GM19372 (cell line): ENCODE data around the gene PPP2R5C.

Experiments
- ATAC-seq: cut with Tn5 transposase; IDR thresholded peaks from one replicate; pipeline ENCODE4 v1.9.1; 2021; ENCODE audit warnings: mild to moderate bottlenecking, low read depth, moderate library complexity; ENCODE audit not compliant: unreplicated experiment

Gene PPP2R5C

GRCh38 chr14:101810897-101811621, 49.5 kb downstream of the PPP2R5C start:
- ATAC-seq: no peak

GRCh38 chr14:101812071-101812470, 50.6 kb downstream of the PPP2R5C start:
- no peak for ATAC-seq

DNA sequence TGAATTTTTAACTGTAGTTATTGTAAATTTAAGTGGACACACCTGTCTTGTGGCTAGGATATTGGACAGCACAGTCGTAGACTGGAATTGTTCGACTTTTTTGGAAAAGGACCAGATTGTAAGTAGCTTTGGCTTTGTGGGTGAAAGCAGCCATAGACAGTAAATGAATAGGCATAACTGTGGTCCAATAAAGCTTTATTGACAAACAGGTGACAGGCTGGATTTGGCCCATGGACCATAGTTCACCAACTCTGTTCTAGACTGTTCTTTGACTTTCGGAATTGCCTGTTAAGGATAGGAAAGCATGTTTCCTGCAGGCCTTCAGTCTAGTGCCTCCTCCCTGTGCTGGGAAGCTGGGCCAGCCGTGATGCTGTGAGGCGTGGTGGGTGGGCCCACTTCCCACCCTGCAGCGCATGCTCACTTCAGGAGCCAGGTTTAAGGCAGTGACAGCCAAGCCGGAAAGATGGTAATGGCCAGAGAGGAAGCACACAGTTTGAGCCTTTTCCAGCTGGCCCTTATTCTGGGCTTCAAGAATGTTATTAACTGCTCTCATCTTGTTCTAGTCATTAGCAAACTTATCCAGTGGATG, 51.8 kb downstream of the PPP2R5C start:
- no peak for ATAC-seq

GRCh38 chr14:101813833-101814232, 52.3 kb downstream of the PPP2R5C start:
- ATAC-seq: no peak

- no peak for ATAC-seq
These were observed 53.4 kb downstream of the PPP2R5C start for GRCh38 chr14:101814934-101815333.

GRCh38 chr14:101815994-101816393, 54.5 kb downstream of the PPP2R5C start:
- ATAC-seq: no peak

DNA sequence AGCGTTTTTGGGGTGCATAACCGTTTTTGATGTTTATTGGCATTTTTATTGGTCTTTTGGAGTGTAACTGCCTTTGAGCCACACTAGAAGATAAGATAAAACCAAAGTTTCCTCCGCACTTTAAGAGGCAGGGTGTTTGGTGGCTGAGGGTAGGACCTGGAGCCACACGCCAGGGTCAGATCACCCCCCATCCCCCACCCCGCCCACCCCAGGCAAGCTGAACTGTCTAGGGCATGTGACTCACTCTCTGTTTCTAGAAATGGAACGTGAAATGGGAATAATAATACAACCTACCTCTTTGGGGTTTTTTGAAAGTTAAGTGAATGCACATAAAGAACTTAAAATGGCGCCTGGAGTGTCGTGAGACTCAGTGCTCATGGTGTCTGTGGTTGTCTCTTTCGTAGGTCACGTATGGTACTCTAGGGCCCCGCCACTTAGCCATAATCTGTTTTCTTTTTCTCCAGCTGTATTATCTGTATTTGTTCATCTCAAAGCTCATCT, 56.0 kb downstream of the PPP2R5C start:
- ATAC-seq: no peak

DNA sequence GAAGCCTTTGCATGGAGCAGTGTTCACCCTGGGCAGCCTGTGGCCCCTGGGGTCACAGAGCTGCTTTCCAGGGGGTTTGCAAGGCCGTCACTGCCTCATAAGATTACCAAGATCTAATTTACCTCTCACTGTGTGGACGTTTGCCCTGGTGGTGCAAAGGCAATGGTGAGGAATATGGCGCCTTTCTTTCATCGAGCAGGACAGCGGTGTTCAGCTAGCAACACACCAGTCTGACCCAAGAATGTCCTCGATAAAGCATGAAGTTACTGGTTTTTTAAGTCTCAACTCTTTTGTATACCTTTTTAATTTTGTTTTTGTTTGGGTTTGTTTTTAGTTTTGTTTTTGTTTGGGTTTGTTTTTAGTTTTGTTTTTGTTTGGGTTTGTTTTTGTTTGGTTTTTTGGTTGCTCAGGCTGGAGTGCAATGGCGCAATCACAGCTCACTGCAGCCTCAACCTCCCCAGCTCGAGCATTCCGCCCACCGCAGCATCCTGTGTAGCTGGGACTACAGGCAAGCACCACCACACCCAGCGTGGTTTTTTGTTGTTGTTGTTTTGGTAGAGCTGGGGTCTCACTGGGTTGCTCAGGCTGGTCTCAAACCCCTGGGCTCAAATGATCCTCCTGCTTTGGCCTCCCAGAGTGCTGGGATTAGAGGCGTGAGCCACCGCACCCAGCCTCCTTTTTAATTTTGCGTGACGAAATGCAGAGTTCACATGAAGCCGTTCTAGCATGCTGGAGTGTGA, 57.9 kb downstream of the PPP2R5C start:
- ATAC-seq: no peak

DNA sequence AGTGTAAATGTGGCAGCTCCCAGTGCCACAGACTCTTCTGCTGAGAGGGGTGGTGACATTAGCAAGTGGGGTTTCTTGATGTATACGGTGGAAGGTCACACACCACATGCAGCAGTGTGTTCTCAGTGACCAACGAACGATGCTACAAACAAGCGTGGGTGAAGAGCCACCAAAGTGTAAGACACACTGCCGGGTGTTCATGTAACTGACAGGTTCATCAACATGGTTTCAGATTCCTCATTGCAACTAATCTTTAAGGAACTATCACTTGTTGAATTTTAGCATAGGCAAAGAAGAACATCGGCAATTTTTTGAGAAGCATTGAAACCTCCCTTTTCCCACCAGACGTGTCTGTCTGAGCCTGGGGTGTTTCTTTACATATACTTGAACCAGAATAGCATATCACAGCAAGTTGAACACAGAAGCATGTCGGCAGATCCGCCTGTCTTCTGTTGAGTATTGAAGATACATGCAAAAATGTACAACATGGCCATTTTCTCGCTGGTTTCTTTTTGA, 58.8 kb downstream of the PPP2R5C start:
- ATAC-seq: peak; percentile 37

DNA sequence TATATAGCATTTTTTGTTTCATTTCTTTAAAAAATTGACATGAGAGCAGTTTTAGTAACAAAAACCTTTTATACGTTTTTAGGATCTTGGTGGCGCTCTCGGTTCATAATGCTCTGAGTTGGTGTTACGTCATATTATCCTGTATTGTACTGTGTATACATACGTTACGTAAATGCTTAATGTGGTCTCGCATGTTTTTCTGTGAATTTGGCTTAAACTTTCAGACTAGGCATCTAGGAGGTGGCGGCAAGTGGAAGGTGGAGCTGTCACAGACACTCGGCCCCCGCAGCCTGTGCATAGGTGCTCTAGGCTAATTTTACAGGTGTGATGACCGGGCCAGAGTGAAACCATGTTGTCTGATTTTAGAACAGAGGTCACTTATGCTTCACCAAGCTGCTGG, 60.0 kb downstream of the PPP2R5C start:
- ATAC-seq: no peak

- ATAC-seq: no peak
These were observed 61.6 kb downstream of the PPP2R5C start for GRCh38 chr14:101823066-101823465.

GRCh38 chr14:101823511-101824120, 62.1 kb downstream of the PPP2R5C start:
- ATAC-seq: peak; percentile 36

- no peak for ATAC-seq
These were observed 62.8 kb downstream of the PPP2R5C start for GRCh38 chr14:101824339-101824727.

- ATAC-seq: no peak
These were observed 64.3 kb downstream of the PPP2R5C start for GRCh38 chr14:101825797-101826196.

DNA sequence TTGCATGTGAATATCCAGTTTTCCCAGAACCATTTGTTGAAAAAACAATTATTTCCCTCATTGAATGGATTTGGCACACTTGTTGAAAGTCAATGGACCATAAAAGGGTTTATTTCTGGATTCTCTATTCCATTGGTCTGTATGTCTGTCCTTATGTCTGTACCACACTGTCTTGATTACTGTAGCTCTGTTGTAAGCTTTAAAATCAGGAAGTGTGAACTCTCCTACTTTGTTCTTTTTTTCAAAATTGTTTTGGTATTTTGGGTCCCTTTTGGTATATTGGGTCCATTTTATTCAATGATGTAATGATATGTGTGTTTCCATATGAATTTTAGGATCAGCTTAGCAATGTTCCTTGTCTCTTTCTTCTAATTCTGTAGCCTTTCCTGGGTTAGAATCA, 64.8 kb downstream of the PPP2R5C start:
- no peak for ATAC-seq

DNA sequence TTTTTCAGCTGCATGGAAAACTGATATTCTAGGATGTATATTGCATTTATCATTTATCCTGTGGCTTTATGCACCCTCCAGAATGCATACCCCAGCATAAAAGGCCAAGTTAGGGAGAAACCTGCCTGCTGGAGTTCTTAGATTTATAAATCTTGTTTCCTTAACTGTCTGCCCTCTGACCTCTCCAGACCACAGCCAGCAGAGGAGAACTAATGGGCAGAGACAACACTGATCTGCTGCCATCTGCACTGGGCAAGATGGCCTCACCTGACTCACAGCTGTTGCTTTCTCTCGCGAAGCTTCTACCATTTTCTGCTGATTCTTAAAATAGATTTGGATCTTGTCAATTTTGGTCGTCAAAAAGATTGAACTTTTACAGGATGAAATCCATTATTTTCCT, 65.8 kb downstream of the PPP2R5C start:
- ATAC-seq: no peak

GRCh38 chr14:101828046-101828445, 66.5 kb downstream of the PPP2R5C start:
- ATAC-seq: no peak

GRCh38 chr14:101830271-101830670, 68.8 kb downstream of the PPP2R5C start:
- ATAC-seq: no peak

- ATAC-seq: no peak
These were observed 71.5 kb downstream of the PPP2R5C start for GRCh38 chr14:101833045-101833444.

DNA sequence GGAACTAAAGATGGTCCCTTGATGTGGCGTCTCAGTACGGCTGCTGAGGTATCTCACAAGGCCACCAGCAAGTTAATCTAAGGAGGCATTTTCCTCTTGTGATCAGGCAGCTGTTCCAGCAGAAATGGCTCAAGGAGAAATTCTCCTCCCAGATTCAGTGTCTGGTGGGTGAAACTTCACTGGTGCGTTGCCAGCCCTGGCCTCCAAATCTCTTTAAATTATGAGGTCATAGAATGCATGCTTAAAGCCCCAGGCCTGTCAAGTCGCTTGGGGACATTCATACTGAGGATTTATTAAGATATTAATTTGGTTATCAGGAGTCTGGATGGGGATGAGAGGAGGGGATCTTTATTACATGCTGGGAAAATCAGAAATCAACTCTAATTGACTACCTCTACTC, 72.9 kb downstream of the PPP2R5C start:
- ATAC-seq: no peak
